ENCODE results near the gene DPP7.
"Not testable (repeated sequence)": the region's sequence is repeated elsewhere in the genome, so short reads cannot be mapped to it uniquely, and the experiment has no call there.

The DPP7 gene

GRCh38 chr9:137065336-137065967, 49.1 kb downstream of the DPP7 start:
- in situ Hi-C loops (cut with MboI; ENCODE audit: low pct_unique_long_range_greater_than_20kb, low sequenced_read_pairs, unreplicated experiment): no loop called here
- no peak for DNase-seq (ENCODE audit: low spot score)
- TF ChIP-seq, protein P1, sequence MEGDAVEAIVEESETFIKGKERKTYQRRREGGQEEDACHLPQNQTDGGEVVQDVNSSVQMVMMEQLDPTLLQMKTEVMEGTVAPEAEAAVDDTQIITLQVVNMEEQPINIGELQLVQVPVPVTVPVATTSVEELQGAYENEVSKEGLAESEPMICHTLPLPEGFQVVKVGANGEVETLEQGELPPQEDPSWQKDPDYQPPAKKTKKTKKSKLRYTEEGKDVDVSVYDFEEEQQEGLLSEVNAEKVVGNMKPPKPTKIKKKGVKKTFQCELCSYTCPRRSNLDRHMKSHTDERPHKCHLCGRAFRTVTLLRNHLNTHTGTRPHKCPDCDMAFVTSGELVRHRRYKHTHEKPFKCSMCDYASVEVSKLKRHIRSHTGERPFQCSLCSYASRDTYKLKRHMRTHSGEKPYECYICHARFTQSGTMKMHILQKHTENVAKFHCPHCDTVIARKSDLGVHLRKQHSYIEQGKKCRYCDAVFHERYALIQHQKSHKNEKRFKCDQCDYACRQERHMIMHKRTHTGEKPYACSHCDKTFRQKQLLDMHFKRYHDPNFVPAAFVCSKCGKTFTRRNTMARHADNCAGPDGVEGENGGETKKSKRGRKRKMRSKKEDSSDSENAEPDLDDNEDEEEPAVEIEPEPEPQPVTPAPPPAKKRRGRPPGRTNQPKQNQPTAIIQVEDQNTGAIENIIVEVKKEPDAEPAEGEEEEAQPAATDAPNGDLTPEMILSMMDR (IDR thresholded peaks at IDR 0.05; ENCODE audit: extremely low read depth, insufficient read depth, missing control alignments): no peak

DNA sequence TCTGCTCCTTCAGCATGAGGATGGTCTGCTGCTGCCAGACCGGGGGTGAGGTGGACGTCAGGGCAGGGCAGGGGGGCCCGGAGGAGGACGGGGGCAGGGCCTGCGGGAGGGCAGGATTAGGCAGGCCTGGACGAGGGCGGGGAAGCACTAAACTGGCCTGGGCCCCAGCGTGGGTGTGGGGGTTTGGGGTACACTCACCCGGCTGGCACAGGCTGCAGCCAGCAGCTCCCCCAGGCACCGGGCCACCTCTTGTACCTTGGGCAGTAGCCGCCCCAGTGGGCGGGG, 49.7 kb downstream of the DPP7 start:
- in situ Hi-C loops (cut with MboI; ENCODE audit: low pct_unique_long_range_greater_than_20kb, low sequenced_read_pairs, unreplicated experiment): no loop called here
- no peak for DNase-seq (ENCODE audit: low spot score)
- TF ChIP-seq, protein P1 (IDR thresholded peaks at IDR 0.05; ENCODE audit: extremely low read depth, insufficient read depth, missing control alignments): no peak

GRCh38 chr9:137064027-137064879, 50.3 kb downstream of the DPP7 start:
- TF ChIP-seq, protein P1 (IDR thresholded peaks at IDR 0.05; ENCODE audit: extremely low read depth, insufficient read depth, missing control alignments): peak; percentile 96
- in situ Hi-C loops (cut with MboI; ENCODE audit: low pct_unique_long_range_greater_than_20kb, low sequenced_read_pairs, unreplicated experiment): no loop called here
- DNase-seq (ENCODE audit: low spot score): peak; percentile 76

DNA sequence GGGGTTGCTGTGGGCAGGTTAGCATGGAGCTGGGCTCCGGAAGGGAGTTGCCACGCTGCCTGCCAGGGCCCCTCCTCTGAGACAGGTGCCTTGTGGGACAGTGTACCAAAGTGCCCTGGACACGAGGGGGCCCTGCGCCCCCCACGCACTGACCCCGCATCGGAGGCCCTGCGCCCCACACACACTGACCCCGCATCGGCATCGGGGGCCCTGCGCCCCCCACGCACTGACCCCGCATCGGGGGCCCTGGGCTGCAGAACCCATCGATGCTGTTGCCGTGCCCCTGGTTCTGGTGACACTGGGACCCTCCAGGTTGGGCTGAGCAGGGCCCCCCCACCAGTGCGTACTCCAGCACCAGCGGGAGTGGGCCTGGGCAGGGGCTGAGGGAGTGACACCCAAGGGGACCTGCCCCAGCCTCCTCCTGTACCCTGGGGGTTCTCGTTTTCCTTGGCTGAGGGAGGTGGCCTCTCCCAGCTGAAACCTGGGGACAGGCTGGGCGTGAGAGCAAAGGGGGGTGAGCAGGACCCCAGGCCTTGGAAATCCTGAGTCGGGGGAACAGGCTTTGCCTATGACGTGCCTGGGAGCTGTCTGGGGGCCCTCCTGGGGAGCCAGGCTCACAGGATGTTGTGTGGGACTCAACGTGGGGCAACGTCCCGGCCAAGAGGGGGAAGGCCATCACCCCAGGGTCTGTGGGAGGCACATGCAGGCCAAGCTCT, 51.1 kb downstream of the DPP7 start:
- TF ChIP-seq, protein P1 (IDR thresholded peaks at IDR 0.05; ENCODE audit: extremely low read depth, insufficient read depth, missing control alignments): no peak
- no peak for DNase-seq (ENCODE audit: low spot score)
- in situ Hi-C loops (cut with MboI; ENCODE audit: low pct_unique_long_range_greater_than_20kb, low sequenced_read_pairs, unreplicated experiment): no loop called here

- in situ Hi-C loops (cut with MboI; ENCODE audit: low pct_unique_long_range_greater_than_20kb, low sequenced_read_pairs, unreplicated experiment); DNase-seq (ENCODE audit: low spot score): not testable (repeated sequence)
Measured at GRCh38 chr9:137062798-137063197, 51.7 kb downstream of the DPP7 start.

DNA sequence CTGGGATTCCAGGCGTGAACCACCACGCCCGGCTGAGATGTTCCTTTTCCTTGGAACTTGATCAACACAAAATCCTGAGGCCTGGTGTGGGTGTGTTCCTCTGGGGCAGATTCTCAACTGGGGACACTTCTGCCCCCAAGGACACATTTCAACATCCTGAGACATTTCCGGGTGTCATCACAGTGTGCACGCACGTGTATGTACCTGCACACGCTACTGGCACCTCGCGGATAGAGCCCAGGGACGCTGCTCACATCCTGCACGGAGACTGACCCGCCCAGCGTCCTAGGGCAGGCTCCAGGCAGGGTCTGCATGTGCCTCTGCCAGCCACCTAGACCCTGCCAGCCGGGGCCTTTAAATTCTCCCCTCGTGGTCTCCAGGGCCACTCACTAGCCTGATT, 52.1 kb downstream of the DPP7 start:
- TF ChIP-seq, protein P1 (IDR thresholded peaks at IDR 0.05; ENCODE audit: extremely low read depth, insufficient read depth, missing control alignments): no peak
- DNase-seq (ENCODE audit: low spot score): no peak
- in situ Hi-C loops (cut with MboI; ENCODE audit: low pct_unique_long_range_greater_than_20kb, low sequenced_read_pairs, unreplicated experiment): no loop called here

Data from GM13977 (cell line).